Stimulated activated CD4-positive, alpha-beta T cell treated with anti-CD3 and anti-CD28 coated beads, Interleukin-12 subunit alpha, Interleukin-12 subunit beta, amount 100 ng/mL, for 48 hours (primary cell): ENCODE data around the gene JAGN1.
"Not testable (repeated sequence)": the region's sequence is repeated elsewhere in the genome, so short reads cannot be mapped to it uniquely, and the experiment has no call there.

ENCODE experiments used
- DNase-seq, 3 donors: peaks; one replicate each; pipeline ENCODE4 v3.0.0-alpha.2; 2020; ENCODE audit warnings: low read depth in 2 of 3, low spot score in 1 of 3

Gene JAGN1

GRCh38 chr3:9916734-9917680, 26.6 kb downstream of the JAGN1 start, which contains the start of gene IL17RC:
Gene IL17RC (plus strand): TSS chr3:9917098. CDS start chr3:9917316, 218 bp downstream.
- DNase-seq: peak in 1 of 3 donors; percentile 46

GRCh38 chr3:9917820-9918219, 27.4 kb downstream of the JAGN1 start:
- DNase-seq: no peak

- DNase-seq: no peak
These were observed 28.0 kb downstream of the JAGN1 start for GRCh38 chr3:9918261-9919038.

DNA sequence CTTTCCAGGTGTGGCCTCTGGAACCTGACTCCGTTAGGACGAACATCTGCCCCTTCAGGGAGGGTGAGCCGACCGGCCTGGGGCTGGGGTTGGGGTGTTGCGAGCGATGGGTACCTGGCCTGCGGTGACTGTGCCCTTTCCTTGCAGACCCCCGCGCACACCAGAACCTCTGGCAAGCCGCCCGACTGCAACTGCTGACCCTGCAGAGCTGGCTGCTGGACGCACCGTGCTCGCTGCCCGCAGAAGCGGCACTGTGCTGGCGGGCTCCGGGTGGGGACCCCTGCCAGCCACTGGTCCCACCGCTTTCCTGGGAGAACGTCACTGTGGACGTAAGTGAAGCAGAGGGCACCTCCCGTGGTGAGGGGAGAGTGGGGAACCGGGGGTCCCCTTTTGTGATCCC, 37.7 kb downstream of the JAGN1 start:
- no peak for DNase-seq

DNA sequence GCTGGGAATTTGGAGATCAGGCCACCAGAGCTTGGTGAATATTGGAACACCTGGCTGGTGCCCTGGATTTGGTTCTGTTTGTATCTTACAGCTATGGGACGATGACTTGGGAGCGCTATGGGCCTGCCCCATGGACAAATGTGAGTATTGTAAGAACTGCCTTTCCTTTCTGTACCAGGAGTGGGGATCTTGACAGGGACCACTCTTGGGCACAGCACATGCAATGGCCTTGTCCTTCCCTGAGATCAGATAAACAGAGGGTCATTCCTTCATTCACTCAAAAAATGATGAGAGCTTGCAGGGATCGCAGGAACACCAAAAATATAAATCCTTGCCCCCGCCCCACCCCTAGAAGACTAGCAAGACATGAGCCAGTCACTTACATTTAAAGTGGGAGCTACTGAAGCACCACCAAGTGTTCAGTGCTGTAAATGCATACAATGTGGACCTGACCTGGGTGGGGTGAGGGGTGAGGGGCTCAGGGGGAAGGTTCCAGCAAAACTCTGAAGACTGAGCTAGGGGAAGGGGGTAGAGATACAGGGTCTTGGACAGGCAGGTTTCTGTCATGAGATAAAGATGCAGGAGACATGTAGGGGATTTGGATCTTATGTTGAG, 40.5 kb downstream of the JAGN1 start:
- DNase-seq: no peak

- DNase-seq: no peak
These were observed 42.1 kb downstream of the JAGN1 start for GRCh38 chr3:9932535-9932842.

DNA sequence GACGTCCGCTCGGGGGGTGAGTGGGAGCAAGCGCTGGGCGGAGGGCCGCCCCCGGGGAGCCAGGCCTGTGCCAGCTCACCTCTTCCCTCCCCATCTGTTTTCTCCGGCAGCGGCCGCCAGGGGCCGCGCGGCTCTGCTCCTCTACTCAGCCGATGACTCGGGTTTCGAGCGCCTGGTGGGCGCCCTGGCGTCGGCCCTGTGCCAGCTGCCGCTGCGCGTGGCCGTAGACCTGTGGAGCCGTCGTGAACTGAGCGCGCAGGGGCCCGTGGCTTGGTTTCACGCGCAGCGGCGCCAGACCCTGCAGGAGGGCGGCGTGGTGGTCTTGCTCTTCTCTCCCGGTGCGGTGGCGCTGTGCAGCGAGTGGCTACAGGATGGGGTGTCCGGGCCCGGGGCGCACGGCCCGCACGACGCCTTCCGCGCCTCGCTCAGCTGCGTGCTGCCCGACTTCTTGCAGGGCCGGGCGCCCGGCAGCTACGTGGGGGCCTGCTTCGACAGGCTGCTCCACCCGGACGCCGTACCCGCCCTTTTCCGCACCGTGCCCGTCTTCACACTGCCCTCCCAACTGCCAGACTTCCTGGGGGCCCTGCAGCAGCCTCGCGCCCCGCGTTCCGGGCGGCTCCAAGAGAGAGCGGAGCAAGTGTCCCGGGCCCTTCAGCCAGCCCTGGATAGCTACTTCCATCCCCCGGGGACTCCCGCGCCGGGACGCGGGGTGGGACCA, 42.6 kb downstream of the JAGN1 start:
- DNase-seq: peak; percentile 76 to 86 (median 83)

GRCh38 chr3:9933561-9934234, 43.3 kb downstream of the JAGN1 start, which contains the start of gene CRELD1:
Gene CRELD1 (plus strand): TSS chr3:9933834. CDS start chr3:9934439, 605 bp downstream.
- peak; percentile 93 to 95 (median 93) for DNase-seq

DNA sequence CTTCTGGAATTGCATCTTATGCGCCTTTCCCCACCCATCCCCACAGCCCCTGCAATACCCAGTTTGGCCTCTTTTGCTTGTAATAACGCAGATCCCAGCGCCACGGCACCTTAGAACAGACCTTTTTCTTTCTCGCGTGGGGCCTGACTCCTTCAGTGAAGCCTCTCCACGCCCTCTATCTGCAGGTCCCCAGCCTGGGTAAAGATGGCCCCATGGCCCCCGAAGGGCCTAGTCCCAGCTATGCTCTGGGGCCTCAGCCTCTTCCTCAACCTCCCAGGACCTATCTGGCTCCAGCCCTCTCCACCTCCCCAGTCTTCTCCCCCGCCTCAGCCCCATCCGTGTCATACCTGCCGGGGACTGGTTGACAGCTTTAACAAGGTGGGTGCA, 43.8 kb downstream of the JAGN1 start:
- DNase-seq: no peak

GRCh38 chr3:9934993-9935392, 44.6 kb downstream of the JAGN1 start:
- no peak for DNase-seq

DNA sequence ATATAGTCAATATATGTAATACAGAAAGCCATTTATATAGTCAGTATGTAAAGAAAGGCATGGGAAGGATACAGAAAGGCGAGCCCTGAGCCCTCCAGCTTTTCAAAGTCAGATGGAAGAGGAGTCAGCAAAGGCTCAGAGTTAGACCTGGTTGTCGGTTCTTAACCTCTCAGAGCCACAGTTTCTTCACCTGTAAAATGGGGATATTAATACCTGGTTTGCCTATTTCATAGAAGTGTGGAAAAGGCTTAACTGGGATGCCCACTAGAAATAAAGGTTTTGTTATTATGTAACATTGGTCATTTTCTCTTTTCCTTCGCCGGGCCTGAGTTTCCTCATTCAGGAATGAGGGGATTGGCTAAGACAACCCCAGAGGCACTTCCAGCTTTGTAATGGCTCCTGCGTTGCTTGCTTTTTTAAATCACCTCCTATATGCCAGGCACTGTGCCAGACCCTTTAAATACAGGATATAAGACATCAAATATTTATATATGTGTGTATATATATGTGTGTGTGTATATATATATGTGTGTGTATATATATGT, 45.6 kb downstream of the JAGN1 start:
- no peak for DNase-seq

DNA sequence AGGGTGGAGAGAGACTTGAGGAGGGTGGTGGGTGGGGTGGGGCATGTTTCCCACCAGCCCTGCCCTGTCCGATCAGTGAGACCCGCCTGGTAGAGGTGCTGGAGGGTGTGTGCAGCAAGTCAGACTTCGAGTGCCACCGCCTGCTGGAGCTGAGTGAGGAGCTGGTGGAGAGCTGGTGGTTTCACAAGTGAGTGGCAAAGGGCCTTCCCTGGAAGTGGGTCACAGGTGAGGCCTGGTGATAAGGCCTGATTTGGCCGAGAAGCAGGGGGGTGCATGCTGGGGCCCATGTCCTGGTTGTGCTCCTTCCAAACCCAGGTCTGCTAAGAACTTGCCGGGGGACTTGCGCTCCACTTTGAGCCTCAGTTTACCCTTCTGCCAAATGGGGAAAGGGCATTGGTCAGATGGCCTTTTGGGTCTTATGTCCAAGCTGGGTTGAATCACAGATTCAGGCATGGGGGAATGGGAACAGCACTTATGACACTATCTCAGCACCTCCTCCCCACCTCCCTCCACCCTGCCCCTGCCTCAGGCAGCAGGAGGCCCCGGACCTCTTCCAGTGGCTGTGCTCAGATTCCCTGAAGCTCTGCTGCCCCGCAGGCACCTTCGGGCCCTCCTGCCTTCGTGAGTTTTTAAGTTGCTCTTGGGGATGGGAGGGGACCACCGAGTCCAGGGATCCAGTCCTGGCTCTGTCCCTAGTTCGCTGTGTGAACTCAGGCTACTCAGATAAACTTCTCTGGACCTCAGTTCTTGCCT, 47.3 kb downstream of the JAGN1 start:
- no peak for DNase-seq

DNA sequence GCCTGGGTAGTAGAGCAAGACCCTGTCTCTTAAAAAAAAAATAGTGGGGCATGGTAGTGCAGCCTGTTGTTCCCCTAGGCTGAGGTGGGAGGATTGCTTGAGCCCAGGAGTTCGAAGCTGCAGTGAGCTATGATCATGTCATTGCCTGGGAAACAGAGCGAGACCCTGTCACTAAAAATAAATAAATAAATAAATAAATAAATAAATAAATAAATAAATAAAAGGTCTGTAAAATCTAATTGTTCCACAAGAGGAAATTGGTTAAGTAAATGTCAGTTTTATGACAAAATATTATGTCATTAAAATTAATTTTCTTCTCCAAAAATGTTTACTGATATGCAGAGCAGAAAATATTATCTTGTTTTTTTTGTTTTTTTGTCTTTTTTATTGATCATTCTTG, 48.6 kb downstream of the JAGN1 start:
- DNase-seq: no peak

GRCh38 chr3:9939906-9940305, 49.5 kb downstream of the JAGN1 start:
- not testable (repeated sequence) for DNase-seq

DNA sequence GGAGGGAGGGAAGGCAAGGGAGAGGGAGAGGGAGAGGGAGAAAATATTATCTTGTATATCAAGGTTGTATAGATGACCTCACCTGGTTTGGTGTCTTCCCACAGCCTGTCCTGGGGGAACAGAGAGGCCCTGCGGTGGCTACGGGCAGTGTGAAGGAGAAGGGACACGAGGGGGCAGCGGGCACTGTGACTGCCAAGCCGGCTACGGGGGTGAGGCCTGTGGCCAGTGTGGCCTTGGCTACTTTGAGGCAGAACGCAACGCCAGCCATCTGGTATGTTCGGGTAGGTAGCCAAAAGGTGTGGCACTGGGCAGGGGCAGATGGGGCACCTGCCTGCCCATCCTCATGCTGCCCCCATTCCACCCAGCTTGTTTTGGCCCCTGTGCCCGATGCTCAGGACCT, 50.3 kb downstream of the JAGN1 start:
- no peak for DNase-seq

DNA sequence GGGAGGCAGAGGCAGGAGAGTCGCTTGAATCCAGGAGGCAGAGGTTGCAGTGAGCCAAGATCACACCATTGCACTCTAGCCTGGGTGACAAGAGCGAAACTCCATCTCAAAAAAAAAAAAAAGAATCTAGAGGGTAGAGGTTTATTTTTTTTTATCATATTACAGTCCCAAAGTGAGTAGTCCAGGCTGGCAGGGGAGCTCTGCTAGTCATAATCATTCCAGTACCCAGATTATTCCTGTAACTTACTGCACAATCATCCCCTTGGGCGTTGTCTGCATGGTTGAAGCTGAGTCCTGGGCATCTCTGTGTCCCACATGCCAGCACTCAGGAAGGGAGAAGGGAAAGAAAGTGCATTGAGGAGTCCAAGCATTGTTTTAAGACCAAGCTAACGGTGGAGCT, 51.8 kb downstream of the JAGN1 start:
- no peak for DNase-seq

GRCh38 chr3:9942934-9943690, 52.7 kb downstream of the JAGN1 start:
- DNase-seq: no peak
